Mammary epithelial cell (primary cell): Measurements from ENCODE around the gene RBM22.

Experiments
- EZH2 ChIP-seq: IDR thresholded peaks from 2 replicates; pipeline ENCODE4 v1.6.1; 2012; ENCODE audit warnings: low read length, inconsistent platforms, borderline replicate concordance
- TF ChIP-seq, protein P1 (sequence below), 2 donors: IDR thresholded peaks in 1 of 2; conservative IDR thresholded peaks in 1 of 2; 2 replicates each; pipeline ENCODE4 v1.5.1; 2011 to 2012; ENCODE audit warnings: inconsistent platforms in 2 of 2, low read length in 2 of 2, mild to moderate bottlenecking in 2 of 2, control low read depth in 1 of 2, low read depth in 1 of 2; ENCODE audit not compliant: insufficient read depth in 1 of 2; ENCODE audit errors: extremely low read depth in 1 of 2

- TF ChIP-seq EZH2: no peak
- TF ChIP-seq, protein P1, sequence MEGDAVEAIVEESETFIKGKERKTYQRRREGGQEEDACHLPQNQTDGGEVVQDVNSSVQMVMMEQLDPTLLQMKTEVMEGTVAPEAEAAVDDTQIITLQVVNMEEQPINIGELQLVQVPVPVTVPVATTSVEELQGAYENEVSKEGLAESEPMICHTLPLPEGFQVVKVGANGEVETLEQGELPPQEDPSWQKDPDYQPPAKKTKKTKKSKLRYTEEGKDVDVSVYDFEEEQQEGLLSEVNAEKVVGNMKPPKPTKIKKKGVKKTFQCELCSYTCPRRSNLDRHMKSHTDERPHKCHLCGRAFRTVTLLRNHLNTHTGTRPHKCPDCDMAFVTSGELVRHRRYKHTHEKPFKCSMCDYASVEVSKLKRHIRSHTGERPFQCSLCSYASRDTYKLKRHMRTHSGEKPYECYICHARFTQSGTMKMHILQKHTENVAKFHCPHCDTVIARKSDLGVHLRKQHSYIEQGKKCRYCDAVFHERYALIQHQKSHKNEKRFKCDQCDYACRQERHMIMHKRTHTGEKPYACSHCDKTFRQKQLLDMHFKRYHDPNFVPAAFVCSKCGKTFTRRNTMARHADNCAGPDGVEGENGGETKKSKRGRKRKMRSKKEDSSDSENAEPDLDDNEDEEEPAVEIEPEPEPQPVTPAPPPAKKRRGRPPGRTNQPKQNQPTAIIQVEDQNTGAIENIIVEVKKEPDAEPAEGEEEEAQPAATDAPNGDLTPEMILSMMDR (conservative IDR thresholded peaks at IDR 0.05 in 1 of 2, IDR thresholded peaks at IDR 0.05 in 1 of 2; ENCODE audit: extremely low read depth in 1 of 2, insufficient read depth in 1 of 2, low read depth in 1 of 2, low read length in 2 of 2): peak; percentile 13 to 25
Measured at GRCh38 chr5:150710165-150710564, 9.3 kb upstream of the RBM22 start.
